Stimulated activated CD4-positive, alpha-beta T cell treated with anti-CD3 and anti-CD28 coated beads, Interleukin-15, amount 100 ng/mL, for 1 hour (primary cell): ENCODE measurements around the gene CCN6.
A peak's percentile ranks its signal among the peaks of the same experiment; 100 is the strongest.
"Not testable (repeated sequence)": the region's sequence is repeated elsewhere in the genome, so short reads cannot be mapped to it uniquely, and the experiment has no call there.

ENCODE experiments used
- DNase-seq, 2 donors: peaks; one replicate each; pipeline ENCODE4 v3.0.0-alpha.2; 2020; ENCODE audit warnings: low read depth in 1 of 2, low spot score in 1 of 2

CCN6 gene

DNA sequence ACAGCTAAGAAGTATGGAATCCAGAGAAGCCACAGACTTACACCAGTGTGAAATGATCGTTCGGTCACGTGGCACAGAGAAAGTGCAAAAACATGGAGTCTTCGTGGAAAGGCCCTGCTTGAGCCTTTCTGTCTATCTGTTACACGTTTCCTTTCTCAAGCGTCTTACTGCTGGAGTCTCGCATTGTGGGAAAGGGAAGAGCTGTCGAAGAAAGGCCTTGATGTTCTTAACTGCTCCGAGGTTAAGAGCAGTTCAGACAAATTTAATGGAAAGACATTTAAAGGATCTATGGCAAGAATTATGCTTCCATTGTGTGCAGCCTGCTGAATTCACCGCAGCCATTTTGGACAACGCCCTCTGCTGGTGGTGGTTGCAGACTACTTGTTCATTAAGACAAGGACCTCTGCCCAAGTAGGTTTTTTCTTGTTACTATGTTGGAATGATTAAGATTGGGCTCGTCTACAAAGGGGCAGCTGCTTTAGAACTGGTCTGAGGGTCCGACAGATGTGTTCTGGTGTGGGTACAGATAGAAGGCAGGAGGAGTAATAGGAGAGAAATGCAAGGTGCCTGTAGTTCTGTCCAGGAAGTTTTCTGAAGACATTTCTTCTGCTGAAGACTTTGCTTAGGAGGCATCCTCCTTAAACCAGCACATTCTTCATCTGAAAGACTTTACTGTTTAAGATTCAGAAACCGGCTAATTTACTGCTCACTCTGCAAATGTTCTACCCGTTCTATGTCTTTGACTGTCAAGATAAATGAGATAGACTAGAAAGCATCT is 24.7 kb upstream of the CCN6 start:
- DNase-seq = peak; percentile 23 to 50

- DNase-seq = no peak
Observed at GRCh38 chr6:112030206-112030960, 23.5 kb upstream of the CCN6 start.

- DNase-seq = no peak
Observed at GRCh38 chr6:112030961-112031660, 22.8 kb upstream of the CCN6 start.

DNA sequence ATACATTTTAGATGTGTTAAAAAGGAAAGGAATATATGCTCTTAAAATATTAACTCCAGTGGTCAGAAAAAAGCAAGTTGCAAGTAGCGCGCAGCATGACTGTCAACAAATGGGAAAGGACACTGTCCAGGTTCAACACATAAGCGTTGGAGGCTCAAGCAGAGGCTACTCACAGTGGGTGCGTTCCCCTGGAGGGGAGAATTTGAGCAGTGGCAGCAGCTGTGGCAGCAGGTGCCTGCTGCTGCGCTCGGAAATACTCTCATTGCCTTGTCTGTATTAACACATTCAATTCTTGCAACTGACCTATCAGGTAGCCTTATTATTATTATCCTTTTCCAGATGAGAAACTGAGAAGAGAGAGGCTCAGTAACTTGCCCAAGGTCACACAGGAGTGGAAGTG is 21.9 kb upstream of the CCN6 start:
- no peak for DNase-seq

DNA sequence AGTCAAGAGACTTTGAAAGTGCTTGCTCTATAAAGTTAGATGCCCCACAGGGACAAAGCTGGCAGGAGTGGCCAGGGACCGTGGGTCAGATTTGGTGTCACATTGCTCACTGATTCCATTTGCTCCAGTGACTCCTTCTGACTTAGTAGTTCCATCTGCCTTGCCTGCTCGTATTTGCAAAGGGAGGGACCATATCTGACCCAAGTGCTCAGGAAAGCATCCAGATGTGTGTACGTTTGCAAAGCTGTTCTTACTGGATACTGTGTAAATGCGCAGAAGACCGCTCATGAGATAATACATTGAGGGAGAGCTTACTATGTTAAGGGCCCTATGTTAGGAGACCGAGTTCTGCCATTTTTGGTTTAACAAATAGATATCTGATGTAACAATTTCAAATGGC is 21.2 kb upstream of the CCN6 start:
- no peak for DNase-seq

DNA sequence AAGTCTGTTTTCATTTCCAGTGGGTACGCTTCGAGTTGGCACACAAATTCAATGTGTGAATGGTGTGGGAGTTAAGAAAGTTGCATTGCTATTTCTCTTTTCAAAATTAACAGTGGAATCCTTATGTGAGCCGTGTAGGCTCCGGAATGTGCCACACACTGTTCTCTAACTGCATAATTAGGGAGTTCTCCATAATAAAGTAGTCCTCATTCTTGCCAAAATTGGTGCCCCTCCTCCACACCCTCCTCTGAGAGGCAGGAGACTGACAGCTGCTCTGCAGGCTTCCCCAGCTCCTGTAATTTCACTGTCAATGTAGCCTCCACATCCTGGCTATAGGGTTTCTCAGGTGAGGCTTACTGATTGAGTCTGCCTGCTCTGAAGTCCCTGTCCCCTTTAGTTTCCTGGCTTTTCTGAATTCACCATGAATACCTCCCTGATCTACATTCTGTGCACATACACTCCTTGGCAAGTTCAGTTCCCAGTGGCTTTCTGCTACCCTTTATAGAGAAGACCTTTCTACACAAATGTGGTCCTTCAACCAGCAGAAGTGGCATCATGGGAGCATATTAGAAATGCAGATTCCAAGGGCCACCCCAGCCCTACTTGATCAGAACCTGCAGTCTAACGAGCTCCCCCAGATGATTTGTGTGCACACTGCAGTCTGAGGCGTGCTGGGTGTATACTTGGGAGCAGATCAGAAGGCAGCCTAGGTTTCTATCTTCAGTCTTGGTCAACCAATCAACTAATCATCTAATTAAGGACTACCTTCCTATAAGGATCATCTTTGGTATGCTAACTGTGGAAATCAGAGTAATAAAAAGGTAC is 19.9 kb upstream of the CCN6 start:
- no peak for DNase-seq

- no peak for DNase-seq
Observed at GRCh38 chr6:112034616-112034995, 19.3 kb upstream of the CCN6 start.

GRCh38 chr6:112036088-112036637 is 17.7 kb upstream of the CCN6 start:
- DNase-seq = no peak

DNA sequence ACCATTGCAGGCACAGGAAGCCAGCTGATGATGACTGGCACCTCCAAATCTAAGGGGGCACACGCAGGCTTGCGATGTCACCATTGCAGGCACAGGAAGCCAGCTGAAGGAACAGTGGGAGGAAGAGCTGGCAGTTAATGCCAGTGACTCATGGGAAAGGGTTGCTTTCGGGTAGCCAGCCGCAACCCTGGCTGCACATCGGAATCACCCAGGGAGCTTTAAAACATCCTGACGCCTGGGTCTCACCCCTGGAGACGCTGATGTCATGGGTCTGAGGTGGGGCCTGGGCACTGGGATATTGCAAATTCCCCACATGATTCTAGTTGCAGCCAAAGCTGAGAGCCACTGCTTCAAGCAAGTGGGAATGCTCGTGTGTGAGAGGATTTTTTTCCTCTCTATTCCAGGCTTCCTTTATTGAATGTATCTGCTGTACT is 16.1 kb upstream of the CCN6 start:
- DNase-seq = no peak

DNA sequence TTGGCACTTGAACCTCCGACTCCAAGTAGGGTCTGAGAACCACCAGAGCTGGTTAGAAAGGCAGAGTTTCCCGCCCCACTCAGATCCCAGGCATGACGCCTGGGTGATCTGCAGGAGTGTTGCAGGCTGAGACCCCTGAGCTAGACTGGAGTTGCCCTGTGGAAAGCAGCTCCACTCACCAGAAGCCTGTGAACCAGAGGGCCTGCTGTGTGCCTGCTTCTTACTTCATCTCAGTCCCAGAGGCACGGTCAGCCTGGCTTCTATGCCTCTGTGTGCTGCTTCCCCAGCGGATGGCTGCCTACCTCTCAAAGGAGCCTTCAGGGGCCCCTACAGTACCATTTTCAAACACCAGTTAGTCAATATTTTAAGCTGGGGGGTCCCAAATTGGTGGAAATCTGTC is 15.6 kb upstream of the CCN6 start:
- DNase-seq = no peak

DNA sequence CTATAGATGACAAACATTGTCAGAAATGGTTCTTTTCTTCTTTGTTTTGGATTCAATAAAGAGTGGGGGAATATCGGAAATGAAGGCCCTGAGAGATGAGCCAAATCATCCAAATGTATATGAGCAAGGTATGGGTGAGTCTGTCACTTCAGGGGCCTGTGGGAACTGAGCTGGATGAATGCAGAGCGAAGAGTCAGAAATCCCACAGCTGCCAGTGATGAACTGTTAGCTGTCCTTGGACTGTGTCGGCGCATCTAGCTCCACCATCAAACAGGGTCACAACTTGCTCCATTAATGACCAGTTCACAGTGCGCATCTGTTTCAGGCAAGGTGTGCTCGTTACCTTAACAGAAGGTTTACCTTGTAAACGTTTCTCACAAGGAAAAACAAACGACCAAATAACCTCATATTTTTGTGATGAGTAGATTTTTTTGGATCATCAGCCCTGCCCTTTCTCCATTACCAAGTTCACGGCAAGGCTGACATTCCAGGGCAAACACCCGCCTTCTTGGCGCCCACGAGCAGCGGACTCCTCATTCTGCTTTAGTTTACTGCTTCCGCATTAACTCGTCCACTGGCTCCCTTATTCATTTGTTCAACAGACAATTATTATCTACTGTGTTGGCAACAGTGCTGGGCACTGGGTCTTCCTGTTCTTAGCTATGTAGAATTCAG is 15.0 kb upstream of the CCN6 start:
- DNase-seq = no peak

DNA sequence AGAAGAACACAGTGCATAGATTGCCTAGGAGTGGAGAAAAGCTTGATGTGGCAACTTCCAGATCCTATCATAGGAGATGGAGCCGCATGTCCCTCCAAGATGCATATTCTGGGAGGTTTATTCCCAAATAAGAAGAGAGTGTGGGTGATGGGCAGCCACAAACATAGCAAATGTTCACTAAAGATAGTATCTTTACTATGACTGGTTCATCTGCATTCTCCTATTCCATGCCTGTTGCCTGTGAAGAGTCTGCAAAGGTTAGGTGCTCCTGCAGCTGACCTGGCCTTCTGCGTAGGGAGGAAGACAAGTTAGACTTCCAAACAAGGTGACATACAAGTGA is 14.5 kb upstream of the CCN6 start:
- no peak for DNase-seq

DNA sequence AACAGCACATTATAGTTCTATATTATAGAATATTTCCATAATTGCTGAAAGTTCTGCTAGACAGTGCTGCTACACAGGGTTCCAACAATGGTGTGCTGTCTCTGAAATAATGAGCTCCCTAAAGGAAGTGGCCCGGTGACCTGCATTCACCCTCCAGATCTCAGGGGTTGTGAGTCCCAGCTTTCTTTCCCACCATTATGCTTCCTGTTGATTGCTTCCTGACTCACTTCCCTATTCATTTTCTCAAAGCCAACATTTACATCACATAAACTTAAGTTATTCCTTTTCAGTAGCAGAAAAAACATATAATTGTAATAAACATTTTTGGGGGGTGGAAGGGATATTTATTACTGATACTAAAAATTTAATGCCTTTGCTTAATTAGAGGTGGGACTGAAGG is 12.9 kb upstream of the CCN6 start:
- no peak for DNase-seq

DNA sequence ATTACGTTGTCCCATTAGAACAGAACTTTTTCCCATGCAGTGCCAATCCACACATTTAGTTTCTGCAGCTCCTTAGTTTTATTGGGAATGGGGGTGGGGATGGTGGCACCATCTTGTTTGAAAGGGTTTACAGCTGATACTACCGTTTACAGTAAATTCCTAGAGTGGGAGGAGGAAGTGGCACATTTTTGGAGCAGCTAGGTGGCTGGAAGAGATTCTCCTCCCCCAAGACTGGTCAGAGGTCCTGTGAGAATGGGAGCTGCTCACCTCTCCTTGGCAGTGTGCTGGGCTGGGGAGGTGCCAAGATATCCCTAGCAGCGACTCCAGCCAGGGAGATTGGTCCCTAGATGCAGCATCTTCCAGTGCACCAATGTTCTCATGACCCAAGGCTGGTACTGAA is 12.4 kb upstream of the CCN6 start:
- no peak for DNase-seq

- peak; percentile 78 to 79 for DNase-seq
Observed at GRCh38 chr6:112043032-112044007, 10.6 kb upstream of the CCN6 start.

DNA sequence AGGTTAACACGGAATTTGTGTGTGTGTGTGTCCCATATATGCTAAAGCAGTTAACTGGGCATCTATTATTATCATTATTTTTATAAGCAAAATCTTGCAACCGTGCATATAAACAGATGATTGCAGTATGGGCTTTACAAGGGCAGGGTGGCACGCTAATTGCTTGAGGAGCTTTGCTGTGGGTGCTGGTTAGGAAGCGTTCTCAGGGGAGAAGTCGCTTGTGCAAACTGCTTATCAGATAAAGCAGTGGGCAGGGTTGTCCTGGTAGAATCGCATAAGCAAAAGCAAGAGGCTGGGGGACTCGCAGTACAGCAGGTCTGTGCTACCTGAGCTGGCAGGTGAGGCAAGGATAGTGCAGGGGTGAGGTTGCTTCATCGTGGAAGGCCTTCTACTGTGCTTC is 9.7 kb upstream of the CCN6 start:
- DNase-seq = no peak

DNA sequence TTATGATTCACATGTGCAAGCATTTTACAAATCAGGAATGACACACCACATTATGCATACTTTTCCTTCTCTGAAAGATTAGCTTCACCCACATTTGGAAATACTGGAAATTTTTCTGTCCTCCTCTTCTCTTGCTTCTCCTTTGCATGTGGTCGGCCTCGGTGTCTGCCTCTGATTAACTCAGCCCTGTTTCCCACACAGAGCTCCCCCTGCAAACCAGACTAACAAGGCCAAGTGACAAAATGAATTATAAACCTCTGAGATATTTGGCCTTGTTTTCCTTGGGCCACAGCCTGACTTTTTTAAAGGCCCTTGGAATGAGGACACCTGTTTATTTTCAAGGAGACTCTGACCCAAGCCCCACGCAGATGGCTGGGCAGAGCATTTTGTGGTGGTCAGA is 9.0 kb upstream of the CCN6 start:
- no peak for DNase-seq

DNA sequence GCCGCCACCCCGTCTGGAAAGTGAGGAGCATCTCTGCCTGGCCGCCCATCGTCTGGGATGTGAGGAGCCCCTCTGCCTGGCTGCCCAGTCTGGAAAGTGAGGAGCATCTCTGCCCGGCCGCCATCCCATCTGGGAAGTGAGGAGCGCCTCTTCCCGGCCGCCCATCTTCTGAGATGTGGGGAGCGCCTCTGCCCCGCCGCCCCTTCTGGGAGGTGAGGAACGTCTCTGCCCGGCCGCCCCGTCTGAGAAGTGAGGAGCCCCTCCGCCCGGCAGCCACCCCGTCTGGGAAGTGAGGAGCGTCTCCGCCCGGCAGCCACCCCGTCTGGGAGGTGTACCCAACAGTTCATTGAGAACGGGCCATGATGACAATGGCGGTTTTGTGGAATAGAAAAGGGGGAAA is 6.4 kb upstream of the CCN6 start:
- not testable (repeated sequence) for DNase-seq

DNA sequence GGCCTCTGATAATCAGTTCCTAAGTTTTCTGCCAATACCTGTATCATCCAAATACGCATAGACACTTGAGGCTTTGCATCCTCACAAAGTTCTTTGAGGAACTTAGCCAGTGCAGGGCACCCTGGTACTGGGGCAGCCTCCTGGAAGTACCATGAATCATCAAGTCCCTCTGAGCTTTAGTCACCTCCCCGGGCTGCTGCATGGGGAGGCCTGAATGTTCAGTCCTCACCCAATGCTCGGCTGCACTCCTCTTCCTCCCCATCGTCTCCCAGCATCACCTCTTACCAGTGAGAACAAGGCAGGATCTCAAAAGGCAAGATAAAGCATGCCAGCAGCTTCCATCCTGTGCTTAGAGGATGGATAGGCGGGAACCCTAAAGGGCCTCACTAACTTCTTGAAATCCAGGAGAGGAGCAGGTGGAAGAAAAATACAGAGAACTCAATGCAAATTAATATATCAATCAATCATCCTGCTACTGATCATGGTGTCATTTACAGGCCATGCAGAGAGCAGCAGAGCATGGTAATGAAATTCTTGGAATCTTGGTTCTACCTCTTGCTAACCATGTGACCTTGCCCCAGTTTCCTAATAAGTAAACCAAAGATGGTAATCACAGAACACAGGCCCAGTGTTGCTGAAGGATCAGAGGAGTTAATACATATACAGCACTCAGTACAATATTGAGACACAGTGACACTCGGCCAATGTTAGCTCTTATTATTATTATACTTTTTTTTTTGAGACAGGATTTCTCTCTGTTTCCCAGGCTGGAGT is 4.7 kb upstream of the CCN6 start:
- no peak for DNase-seq
